Measurements from ENCODE around the gene SPECC1L.

Gene SPECC1L

DNA sequence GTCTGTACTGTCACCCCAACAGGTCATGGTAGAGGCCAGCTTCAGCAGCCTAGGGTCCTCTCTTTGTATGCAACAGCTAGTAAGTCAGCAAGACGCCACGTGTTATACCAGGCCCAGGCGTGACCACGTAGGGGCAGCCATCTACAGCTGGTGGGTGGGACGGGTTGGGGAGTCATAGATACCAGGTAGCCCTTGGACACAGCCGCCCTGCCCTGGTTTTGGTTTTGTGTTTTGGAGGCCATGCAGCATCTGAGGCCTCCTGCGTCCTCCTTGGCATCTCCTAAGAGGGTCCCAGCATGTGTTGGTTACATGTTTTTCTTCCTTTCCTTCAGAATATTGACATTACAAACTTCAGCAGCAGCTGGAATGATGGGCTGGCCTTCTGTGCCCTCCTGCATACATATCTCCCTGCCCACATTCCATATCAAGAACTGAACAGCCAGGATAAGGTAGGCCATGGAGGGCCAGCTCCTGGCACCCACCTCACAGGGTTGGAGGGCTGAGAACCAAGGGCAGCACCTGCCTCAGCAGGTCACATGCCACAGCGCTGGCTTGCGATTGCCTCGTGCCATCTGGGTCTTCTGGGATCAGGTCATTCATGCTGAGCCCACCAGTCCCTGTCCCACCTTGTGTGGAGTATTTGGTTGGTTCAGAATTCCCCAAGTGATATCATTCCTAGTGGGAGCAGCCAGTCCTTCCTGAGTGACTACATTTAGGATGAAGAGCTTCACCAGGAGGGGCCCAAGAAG is 140.8 kb downstream of the SPECC1L start:
- Histone ChIP-seq H3K36me3 (peaks cover 92% of the 10 kb centered on the region), H3K9me3 (no peaks in the 10 kb centered on the region), H3K4me3 (no peak overlapping the region), H3K27ac (no peak overlapping the region), H3K27me3 (no peaks in the 10 kb centered on the region), H3K4me1 (peaks cover 37% of the 10 kb centered on the region), H3K9ac (no peak overlapping the region), H4K20me1 (peaks cover 58% of the 10 kb centered on the region), H3K4me2 (no peak overlapping the region)
- no peak for TF ChIP-seq Cebpa-rat (IDR thresholded peaks at IDR 0.05)

DNA sequence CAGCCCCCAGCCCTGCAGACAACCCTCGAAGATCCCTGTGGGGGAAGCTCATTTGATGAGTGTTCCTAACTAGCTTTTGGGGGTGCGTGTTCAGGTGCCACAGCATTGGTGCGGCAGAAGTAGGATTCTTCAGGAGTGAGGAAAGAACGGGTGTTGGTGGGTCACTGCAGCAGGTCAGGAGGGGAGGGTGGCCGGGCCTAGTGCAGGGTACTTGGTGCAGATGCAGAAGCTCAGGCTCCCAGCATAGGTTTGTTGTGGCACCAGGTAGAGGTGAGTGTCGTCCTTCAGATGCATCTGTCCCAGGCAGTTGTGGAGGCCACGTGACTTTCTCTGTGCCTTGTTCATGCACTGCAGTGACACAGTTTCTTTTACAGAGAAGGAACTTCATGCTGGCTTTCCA is 141.6 kb downstream of the SPECC1L start:
- Histone ChIP-seq H3K36me3 (peaks cover 84% of the 10 kb centered on the region), H3K4me2 (no peak overlapping the region), H4K20me1 (peaks cover 58% of the 10 kb centered on the region), H3K9me3 (no peaks in the 10 kb centered on the region), H3K9ac (no peak overlapping the region), H3K4me1 (peaks cover 37% of the 10 kb centered on the region), H3K4me3 (no peak overlapping the region), H3K27me3 (no peaks in the 10 kb centered on the region), H3K27ac (no peak overlapping the region)
- TF ChIP-seq Cebpa-rat (IDR thresholded peaks at IDR 0.05): no peak

DNA sequence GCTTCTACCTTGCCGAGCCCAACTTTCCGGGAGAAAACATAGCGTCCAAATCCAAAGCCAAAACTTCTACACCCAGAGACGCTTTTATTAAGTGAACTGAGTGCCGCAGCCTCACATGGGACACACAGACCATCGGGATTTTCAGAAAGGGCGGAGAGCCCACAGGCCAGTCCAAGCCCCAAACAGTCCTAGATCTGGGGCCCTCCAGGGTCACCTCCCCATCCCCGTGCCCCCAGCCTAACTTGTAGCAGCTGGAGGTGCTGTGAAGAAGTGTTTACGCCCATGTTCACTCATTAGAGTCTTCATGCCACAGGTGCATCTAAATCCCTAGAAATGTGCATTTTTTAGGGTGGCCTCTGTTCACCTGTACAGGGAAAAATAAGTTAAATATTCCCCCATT is 142.6 kb downstream of the SPECC1L start:
- Histone ChIP-seq H3K9me3 (no peaks in the 10 kb centered on the region), H3K27me3 (no peaks in the 10 kb centered on the region), H3K4me2 (no peak overlapping the region), H4K20me1 (peaks cover 65% of the 10 kb centered on the region), H3K27ac (no peak overlapping the region), H3K9ac (no peak overlapping the region), H3K4me3 (no peak overlapping the region), H3K36me3 (peaks cover 74% of the 10 kb centered on the region), H3K4me1 (peaks cover 41% of the 10 kb centered on the region)
- no peak for TF ChIP-seq Cebpa-rat (IDR thresholded peaks at IDR 0.05)

DNA sequence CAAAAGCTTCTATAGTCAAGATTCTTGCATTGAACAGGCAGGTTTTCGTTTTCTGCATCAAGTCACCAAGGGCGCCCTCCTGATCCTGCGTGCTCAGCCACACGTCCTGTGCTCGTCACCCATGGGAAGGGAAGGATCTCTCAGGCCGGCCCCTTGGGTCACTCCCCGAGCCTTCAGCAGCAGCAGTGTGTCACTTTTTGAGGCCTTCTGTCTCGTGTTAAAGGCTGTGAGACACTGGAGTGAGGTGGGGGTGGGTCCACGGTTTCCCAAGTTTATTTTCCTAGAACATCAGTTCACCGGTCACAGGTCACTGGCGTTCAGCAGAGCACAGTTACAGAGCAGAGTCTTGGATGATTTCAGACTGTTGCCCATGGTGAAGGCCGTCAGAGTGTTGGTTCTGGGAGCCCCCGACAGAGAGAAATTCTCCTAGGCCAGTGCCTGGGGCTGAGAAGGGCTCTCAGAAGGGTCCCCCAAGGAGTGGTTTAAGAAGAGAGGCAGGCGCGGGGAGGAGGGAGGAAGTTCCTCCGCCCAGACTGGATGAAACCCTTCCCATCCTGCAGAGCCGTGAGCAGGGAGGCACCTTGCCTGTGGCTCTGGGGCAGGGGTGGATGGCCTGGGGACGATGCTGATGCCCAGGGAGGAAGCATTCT is 143.2 kb downstream of the SPECC1L start:
- Histone ChIP-seq H3K4me2 (no peak overlapping the region), H3K9ac (no peak overlapping the region), H3K27ac (no peak overlapping the region), H3K27me3 (no peaks in the 10 kb centered on the region), H3K9me3 (no peaks in the 10 kb centered on the region), H3K4me3 (no peak overlapping the region), H3K36me3 (peaks cover 68% of the 10 kb centered on the region), H3K4me1 (peaks cover 45% of the 10 kb centered on the region), H4K20me1 (peaks cover 65% of the 10 kb centered on the region)
- no peak for TF ChIP-seq Cebpa-rat (IDR thresholded peaks at IDR 0.05)

DNA sequence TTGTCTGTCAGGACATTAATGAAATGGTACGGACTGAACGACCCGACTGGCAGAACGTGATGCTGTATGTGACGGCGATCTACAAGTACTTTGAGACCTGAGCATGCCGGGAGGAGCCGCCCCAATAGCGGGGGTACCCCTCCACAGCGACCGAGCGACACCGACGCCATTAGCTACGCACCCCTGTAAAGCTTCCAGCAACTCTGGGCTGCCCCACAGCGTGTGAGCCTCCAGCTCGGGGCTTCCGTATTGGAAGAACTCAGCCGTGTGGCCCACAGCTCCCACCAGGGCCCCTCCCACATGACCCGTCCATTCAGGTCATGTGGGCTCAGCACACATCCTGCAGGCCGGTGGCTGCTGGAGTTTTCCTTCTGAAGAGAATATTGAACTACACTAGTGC is 143.9 kb downstream of the SPECC1L start:
- H3K9ac ChIP-seq: no peak overlapping the region
- no peak overlapping the region for H3K4me2 ChIP-seq
- H3K27ac ChIP-seq: no peak overlapping the region
- TF ChIP-seq Cebpa-rat (IDR thresholded peaks at IDR 0.05): no peak
- H4K20me1 ChIP-seq: peaks cover 67% of the 10 kb centered on the region
- no peak overlapping the region for H3K4me3 ChIP-seq
- H3K9me3 ChIP-seq: no peaks in the 10 kb centered on the region
- peaks cover 68% of the 10 kb centered on the region for H3K36me3 ChIP-seq
- no peaks in the 10 kb centered on the region for H3K27me3 ChIP-seq
- peaks cover 49% of the 10 kb centered on the region for H3K4me1 ChIP-seq

DNA sequence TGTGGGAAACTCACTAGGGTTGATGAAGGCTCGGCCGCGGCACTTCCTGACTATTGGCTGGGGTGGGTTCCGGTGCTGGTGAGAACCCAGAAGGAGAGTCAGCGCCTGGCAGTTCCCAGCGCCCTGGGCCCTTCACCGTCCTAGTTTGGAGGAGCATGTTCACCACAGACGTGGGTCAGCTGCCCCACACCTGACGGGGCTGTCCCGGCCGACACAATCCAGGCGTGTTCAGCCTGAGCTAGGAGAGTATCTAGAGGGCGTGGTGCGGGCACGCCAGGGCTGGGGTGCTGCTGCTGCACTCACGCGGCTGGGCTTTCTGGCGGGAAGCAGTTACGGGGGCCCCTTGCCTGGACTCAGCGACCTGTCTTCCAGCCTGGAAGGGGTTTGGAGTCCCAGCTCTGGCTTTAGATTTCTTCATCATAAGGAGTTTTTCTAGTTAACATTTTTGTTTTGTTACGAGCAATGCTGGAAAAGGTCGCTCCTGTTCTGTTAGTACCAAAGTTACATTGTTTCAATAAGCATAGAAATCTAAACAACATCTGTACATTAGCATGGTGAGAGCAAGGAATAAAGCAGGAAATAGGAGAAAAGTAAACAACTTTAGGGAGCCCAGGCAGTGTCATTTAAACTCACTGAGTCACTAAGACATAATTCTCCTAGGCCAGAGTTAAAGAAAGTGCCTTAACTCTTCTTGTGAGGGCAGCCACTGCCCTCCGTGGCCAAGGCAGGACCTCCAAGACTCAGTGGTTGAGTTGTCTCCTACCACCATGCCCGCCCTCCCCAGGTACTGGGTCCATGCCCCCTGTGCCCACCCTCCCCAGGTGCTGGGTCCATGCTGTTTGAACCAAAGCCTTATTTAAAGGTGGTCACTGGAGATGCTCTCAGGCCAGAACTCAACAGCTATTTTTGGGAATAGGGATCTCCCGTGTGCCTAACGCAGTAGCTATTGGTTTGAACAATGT is 144.6 kb downstream of the SPECC1L start:
- H3K27ac ChIP-seq: no peak overlapping the region

DNA sequence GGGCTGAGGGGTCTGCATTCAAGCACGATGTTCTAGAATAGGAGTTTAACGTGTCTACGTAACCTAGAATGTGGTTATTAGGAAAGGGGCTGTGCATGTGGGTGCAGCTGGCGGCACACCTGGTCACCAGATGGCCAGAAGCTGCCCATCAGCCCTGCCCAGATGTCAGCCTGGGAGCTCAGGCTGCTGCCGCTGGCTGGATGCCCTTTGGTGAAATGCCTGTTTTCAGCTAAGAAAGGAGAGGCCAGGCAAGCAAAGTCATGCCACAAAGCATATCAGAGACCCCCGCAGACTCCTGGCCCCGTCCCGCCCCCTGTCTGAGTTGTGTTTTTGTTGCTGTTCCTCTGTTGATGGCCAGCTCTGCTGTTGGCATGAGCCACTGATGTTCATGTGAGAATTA is 145.5 kb downstream of the SPECC1L start:
- H3K9me3 ChIP-seq: no peaks in the 10 kb centered on the region
- H3K27ac ChIP-seq: no peak overlapping the region
- peaks cover 64% of the 10 kb centered on the region for H3K4me1 ChIP-seq
- no peak overlapping the region for H3K4me3 ChIP-seq
- peaks cover 52% of the 10 kb centered on the region for H3K36me3 ChIP-seq
- peak overlapping the region; percentile 85 for H3K4me2 ChIP-seq
- no peak overlapping the region for H3K9ac ChIP-seq
- peaks cover 69% of the 10 kb centered on the region for H4K20me1 ChIP-seq
- no peaks in the 10 kb centered on the region for H3K27me3 ChIP-seq
- TF ChIP-seq Cebpa-rat (IDR thresholded peaks at IDR 0.05): no peak

More for the DNA sequence above, 144.6 kb downstream of the SPECC1L start:
- peaks cover 61% of the 10 kb centered on the region for H3K36me3 ChIP-seq
- no peak for TF ChIP-seq Cebpa-rat (IDR thresholded peaks at IDR 0.05)
- no peaks in the 10 kb centered on the region for H3K9me3 ChIP-seq
- peaks cover 56% of the 10 kb centered on the region for H3K4me1 ChIP-seq
- H4K20me1 ChIP-seq: peaks cover 67% of the 10 kb centered on the region
- H3K4me3 ChIP-seq: no peak overlapping the region
- no peaks in the 10 kb centered on the region for H3K27me3 ChIP-seq
- H3K9ac ChIP-seq: no peak overlapping the region
- peak overlapping the region; percentile 85 for H3K4me2 ChIP-seq

DNA sequence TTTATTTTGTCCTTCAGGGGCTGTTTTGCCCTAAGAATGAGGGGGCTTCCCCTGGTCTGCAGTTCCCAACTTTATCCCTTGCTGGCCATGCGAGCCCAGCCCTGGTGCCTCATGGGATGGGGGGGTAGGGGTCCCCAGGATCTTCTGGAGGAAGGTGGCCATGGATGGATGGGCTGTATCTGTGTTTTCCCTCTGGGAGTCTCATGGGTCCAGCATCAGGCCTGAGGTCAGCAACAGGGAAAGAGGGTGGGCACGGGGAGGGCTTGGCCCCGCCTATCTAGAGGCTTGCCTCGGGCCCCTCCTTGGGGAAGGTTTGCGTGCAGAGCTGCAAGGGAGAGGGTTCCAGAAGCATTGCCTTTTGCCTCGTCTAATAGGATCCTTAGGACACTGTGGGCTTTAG is 146.0 kb downstream of the SPECC1L start:
- Histone ChIP-seq H3K9me3 (no peaks in the 10 kb centered on the region), H3K27me3 (no peaks in the 10 kb centered on the region), H3K4me3 (no peak overlapping the region), H3K4me2 (peak overlapping the region; percentile 85), H3K4me1 (peaks cover 70% of the 10 kb centered on the region), H3K9ac (no peak overlapping the region), H4K20me1 (peaks cover 70% of the 10 kb centered on the region), H3K27ac (peak overlapping the region; percentile 27; the same call in 1 of the 2 replicates), H3K36me3 (peaks cover 47% of the 10 kb centered on the region)
- no peak for TF ChIP-seq Cebpa-rat (IDR thresholded peaks at IDR 0.05)

DNA sequence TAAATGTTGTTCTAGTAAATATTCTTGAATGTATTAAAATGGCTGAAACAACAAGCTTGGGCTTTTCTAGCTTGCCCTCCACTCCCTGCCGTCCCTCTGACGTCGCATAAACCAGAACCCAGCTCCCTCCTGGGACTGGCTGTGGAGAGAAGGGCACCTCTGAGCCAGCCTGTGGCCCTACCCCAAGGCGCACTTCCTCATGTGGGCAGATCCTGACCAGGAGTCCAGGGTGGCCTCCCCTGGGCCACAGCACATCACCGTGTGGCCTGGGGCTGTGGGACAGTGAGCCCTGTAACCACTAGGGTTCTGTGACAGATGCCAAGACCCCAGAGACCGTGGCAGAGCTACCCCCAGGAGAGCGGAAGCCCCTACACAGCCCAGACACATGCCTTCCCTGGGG is 146.6 kb downstream of the SPECC1L start:
- H3K4me3 ChIP-seq: no peak overlapping the region
- H4K20me1 ChIP-seq: peaks cover 70% of the 10 kb centered on the region
- no peak overlapping the region for H3K9ac ChIP-seq
- no peak for TF ChIP-seq Cebpa-rat (IDR thresholded peaks at IDR 0.05)
- H3K27me3 ChIP-seq: no peaks in the 10 kb centered on the region
- peaks cover 43% of the 10 kb centered on the region for H3K36me3 ChIP-seq
- peak overlapping the region; percentile 27; the same call in 1 of the 2 replicates for H3K27ac ChIP-seq
- H3K4me1 ChIP-seq: peaks cover 70% of the 10 kb centered on the region
- no peaks in the 10 kb centered on the region for H3K9me3 ChIP-seq
- peak overlapping the region; percentile 85 for H3K4me2 ChIP-seq

Data from BLaER1 (cell line).